Central memory CD4-positive, alpha-beta T cell (primary cell): Measurements from ENCODE around the gene MYO1E.
"Not testable (repeated sequence)": the region's sequence is repeated elsewhere in the genome, so short reads cannot be mapped to it uniquely, and the experiment has no call there.

Experiments
- DNase-seq: peaks from one replicate; pipeline ENCODE4 v3.0.0; 2022
- total RNA-seq, 3 experiments: gene quantifications; one replicate each; lab custom pipeline; 2026; lab: John Stamatoyannopoulos, UW

Gene MYO1E
- 0.05 to 0.77 (median 0.67) reads per million in 3 experiments for total RNA-seq

- no peak for DNase-seq
Observed at GRCh38 chr15:59372352-59373211, at the start of gene MYO1E. Gene MYO1E (minus strand): TSS chr15:59372871. CDS start chr15:59372500, 371 bp downstream.

DNA sequence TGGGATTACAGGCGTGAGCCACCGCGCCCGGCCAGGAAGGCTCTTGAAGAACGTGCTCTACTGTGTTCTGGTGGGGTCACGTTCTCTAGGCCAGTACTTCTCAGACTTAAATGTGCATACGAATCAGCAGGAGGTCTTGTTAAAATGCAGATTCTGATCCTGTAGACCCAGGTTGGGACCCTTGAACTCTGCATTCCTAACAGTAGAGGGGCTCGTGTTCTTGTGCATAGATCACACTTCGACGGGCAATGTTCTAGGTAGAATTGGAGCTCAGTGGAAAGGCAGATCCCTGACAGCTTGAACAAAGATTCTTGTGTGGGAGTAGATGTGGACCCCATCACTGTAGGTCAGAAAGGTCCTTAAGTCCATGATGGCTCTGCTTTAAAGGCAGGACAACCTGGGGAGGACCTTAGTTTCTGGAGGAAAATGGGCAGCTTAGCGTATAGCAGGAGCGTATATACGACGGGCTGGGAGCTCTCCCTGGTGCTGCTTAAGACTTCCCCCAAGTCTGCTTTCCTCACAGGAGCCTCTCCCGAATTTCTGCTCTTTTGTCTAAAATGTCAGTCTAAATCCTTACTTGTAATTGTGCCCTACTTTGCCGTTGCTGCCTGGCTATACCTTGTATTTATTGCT, 48.4 kb upstream of the MYO1E start:
- no peak for DNase-seq

DNA sequence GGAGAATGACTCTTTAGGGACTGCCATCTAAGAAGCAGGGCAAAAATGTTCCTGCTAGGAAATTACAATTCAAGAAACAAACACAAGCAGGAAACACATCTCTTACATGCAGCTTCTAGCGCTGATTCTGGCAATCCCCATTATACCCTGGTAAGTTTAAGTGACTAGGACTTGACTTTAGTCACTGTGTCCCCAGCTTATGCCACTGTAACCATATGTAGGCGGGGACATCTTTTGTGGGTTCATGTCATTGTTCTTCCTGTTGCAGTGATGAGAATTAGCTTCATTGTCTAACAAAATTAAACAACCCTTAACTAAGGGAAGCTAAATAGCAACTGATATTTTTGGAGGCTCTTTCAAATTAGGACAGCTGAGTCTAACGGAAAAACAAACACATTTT, 47.4 kb upstream of the MYO1E start:
- no peak for DNase-seq

- DNase-seq, result no peak
Observed at GRCh38 chr15:59419170-59419569, 46.5 kb upstream of the MYO1E start.

GRCh38 chr15:59416816-59417215, 44.1 kb upstream of the MYO1E start:
- no peak for DNase-seq

GRCh38 chr15:59413577-59413976, 40.9 kb upstream of the MYO1E start:
- no peak for DNase-seq

- no peak for DNase-seq
Observed at GRCh38 chr15:59410391-59410896, 37.8 kb upstream of the MYO1E start.

DNA sequence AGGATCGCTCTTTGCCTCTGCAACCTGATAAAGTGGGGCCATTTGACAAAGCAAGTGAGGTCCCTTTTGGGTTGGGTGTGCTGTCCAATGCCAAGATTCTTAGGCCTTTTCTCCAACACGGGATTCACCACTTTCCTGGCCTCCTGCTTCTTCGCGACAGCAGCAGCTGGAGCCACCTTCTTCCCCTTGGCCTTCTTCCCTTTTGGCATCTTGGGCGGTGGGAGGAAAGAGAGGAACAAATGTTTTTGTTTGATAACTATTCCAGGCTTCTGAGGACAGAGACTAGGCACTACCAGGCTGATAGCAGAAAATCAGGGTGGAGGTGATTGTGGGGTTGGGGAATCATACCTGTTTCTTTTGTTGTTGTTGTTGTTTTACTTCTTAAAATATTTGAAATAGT, 35.3 kb upstream of the MYO1E start:
- DNase-seq, result no peak

- DNase-seq, result no peak
Observed at GRCh38 chr15:59406446-59406845, 33.8 kb upstream of the MYO1E start.

- no peak for DNase-seq
Observed at GRCh38 chr15:59405079-59405478, 32.4 kb upstream of the MYO1E start.

GRCh38 chr15:59401824-59402569, 29.3 kb upstream of the MYO1E start:
- DNase-seq, result no peak

DNA sequence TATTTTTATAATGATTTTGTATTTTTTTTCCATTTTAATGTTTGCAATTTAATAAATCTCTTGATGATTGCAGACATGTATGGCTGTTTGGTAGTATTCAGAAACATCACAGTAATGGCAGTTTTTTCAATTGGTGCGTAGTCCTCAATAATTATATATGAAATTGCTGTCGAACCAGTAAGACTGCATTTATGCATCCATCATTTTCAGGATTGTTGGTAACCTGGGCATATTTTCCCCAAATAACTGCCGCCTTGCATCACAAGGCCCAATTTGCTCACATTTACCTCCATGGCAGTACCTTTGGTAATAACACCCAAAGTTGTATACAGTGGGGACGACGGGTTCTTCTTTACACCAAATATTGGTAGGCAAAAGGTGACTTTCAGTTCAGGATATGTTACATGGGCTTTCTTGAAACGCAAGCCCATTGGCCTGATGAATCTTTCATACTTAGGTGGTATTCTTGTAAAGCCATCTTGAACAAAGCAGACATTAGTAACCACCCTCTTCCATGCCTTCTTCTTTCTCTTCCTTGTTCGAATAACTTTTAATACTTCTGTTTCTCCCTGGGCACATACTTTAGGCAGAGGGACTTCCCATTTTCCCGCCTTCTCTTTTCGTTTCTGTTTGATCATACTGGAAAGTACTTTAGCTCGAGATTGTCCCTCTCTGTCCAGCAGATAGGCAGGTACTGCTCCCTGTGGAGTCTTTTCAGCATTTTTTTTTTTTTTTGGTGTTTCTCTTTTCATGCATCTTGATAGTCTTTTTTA, 28.6 kb upstream of the MYO1E start:
- DNase-seq, result not testable (repeated sequence)

DNA sequence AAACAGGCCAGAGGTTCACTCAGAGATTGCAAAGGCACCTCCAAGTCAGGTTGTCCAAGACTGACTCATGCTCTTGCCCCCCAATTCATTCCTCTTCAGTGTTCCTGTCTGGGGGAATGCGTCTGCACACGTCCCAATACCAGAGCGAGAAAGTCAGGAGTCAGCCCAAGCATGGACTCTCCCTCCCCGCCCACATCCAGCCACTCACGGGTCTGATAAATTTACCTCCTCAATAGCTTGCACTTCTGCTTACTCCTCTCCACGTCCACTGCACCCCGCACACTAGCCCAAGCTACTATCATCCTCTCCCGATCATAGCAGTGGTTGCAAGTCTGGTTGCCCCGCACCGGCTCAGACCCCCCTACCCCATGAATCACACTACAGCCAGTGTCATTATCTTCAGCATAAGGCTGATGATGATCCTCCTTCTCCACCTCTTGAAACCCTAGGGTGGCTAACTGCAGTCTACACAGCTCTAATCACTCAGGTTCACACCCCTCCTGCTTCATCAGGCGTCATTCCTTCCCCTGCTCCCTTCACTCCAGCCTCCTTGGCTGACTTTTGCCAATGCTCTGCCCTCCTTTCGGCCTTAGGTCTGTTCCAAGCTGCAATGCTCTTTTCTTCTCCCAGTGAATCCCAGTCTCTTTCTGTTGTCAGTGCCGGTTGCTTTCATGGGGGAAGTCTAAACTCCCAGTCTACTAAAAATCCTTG, 27.6 kb upstream of the MYO1E start:
- no peak for DNase-seq

GRCh38 chr15:59399465-59400102, 26.9 kb upstream of the MYO1E start:
- no peak for DNase-seq

DNA sequence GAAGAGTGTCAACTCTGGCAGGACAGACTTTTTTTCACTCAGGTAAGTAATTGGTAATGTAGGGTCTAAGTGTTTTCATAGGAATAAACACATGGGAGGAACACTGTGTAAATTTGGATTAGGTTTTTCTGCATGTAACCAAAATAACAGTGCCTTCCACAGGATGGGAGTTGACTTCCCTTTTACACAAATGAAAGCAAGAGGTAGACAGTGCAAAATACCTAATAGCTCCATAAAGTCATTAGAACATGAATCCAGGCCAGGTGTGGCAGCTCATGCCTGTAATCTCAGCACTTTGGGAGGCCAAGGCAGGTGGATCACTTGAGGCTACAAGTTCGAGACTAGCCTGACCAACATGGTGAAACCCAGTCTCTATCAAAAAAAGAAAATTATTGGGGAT, 25.5 kb upstream of the MYO1E start:
- DNase-seq, result no peak

DNA sequence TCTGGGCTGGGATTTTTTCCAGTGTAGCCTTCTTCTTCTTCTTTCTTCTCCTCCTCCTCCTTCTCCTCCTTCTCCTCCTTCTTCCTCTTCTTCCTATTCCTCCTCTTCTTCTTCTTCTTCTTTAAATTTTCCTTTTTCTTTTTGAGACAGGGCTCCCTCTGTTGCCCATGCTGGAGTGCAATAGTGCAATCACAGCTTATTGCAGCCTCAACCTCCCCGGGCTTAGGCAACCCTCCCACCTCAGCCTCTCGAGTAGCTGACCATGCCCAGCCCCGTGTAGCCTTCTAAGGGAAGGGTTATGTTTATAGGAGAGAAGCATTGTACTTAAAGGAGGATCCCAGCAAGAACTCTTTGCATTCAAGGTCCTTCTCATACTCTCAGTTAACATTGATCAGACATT, 24.0 kb upstream of the MYO1E start:
- no peak for DNase-seq

DNA sequence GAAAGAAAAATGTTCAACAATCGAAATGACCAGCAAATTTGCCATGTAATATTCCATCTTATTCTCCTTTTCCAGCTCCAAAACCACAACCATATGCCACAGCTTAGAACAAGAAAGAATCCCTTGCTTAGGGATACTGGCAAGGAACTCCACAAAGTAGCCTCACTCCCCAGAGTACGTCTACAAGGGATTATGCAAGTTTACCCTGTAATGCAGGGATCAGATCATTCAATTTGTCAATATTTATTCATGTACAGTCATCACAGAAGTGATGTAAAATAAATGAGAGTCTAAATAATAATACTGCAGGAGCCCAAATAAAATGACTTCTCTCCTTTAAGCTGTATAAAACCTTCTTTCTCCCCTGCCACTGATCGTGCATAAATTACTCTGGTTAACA, 23.5 kb upstream of the MYO1E start:
- no peak for DNase-seq

DNA sequence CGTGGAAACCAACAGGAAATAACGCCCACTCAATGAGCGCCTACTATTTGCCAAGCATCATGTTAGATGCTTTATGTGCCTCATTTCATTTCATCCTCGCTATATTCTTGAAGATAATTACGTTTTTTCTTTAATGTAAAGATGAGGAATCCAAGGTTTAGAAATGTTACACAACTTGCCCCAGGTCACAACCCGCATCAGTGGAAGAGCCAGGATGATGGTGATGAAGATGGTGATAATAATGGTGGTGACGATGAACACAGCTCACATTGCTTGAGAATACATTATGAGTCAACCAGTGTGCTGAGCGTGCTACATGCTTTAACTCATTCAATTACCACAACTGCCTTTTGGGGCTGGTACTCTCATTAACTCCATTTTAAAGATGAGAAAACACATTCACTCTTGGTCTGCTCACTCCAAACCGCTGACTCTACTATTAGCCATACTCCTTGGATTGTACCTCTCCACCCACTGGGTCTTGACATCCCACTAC, 21.5 kb upstream of the MYO1E start:
- DNase-seq, result no peak

DNA sequence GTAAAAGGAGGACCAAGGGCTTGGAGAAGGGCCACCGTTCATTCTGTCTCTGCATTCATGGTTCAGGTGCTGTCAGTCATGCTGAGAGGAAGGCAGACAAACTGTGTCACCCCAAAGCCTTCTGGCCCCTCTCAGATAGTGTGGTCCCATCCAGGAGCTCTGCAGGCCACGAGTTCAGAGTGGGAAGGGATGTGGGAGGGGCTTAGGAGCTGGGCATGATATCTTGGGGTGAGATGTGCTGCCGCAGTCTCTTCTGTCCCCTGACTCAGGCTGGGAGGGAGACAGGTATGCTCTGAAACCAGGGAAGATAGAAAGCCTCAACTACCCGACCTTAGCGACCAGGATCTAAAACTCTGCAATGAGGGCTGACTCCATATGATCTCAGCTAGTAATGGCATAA, 19.6 kb upstream of the MYO1E start:
- no peak for DNase-seq

DNA sequence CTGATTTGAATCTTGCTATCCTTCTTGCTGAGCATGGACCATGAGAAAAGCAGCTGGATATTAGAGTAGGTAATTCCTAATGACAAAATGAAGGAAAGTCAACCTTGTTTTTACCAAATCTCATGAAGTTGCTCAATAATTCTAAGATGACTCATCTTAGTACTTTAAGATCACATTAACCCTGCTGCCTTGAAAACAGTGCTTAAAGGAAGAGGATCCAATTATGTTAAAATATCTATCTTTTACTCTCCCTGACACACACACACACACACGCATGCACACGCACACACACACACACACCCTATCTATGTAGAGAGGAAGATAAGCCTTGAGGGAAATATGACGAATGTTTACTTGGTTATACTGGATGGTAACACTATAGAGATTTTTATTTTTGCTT, 16.0 kb upstream of the MYO1E start:
- DNase-seq, result no peak
